ENCODE results near the gene TBC1D10B.
A peak's percentile ranks its signal among the peaks of the same experiment; 100 is the strongest.
"Not testable (repeated sequence)": the region's sequence is repeated elsewhere in the genome, so short reads cannot be mapped to it uniquely, and the experiment has no call there.

Gene TBC1D10B

GRCh38 chr16:30397056-30397455, 26.8 kb upstream of the TBC1D10B start:
- no peak for DNase-seq

DNA sequence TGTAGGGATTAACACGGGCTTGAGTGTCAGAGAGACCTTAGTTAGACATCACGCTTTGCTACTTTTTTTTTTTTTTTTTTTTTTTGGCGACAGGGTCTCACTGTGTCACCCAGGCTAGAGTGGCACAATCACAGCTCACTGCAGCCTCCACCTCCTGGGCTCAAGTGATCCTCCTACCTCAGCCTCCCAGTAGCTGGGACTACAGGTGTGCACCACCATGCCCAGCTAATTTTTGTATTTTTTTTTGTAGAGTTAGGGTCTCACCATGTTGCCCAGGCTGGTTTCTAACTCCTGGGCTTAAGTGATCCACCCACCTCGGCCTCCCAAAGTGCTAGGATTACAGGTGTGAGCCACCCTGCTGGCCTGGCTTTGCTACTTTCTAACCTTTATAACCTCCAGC, 26.3 kb upstream of the TBC1D10B start:
- DNase-seq: not testable (repeated sequence)

- no peak for DNase-seq
Observed at GRCh38 chr16:30395992-30396585, 25.8 kb upstream of the TBC1D10B start.

GRCh38 chr16:30395155-30395991, 25.1 kb upstream of the TBC1D10B start, which contains the start of gene ZNF48:
Gene ZNF48, plus strand, starts transcription at chr16:30395420. Its CDS starts 375 bp downstream, at chr16:30395795.
- DNase-seq: peak in 3 of 4 experiments; percentile 26 to 35 (median 35)

- no peak for DNase-seq
Observed at GRCh38 chr16:30394592-30395154, 24.4 kb upstream of the TBC1D10B start.

- no peak for DNase-seq
Observed at GRCh38 chr16:30383521-30383920, 13.2 kb upstream of the TBC1D10B start.

DNA sequence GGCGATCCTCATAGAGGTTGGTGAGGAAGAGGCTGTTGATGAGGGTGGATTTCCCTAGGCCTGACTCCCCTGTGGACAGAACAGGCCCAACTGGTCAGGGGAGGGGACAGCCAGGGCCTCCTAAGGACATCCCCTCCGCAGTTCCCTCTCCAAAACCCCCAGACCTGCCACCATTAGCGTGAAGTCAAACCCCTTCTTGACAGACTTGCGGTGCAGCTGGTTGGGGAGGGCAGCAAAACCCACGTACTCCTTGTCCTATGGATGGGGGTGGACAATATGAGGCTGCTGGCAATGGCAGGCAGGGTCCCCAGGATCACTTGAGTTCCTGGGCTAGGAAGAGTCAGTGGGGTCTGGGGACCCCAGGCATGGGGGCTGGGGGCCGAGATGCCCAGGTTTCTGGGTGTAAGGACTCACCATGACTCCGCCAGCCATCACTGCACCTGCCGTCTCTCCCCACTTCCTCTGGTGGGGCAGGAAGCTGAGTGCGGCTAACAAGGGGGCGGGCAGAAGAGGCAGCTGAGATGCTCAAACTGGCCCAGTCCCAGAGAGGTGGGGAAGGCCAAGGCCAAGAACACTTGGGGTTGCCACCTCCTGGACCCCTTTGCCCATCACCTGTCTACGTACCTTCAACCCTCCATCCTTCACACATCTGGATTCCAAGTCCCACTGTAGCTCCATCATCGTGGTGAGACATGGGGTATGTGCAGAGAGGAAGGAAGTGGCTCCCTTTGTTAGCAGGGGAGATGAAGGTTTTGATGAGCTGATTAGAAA, 12.0 kb upstream of the TBC1D10B start, which contains the start of gene SEPTIN1:
Gene SEPTIN1, minus strand, starts transcription at position 451 of the 771 bp plus-strand sequence. Its CDS starts 19 bp downstream, at position 432.
- DNase-seq: peak; percentile 21 to 64 (median 46)

DNA sequence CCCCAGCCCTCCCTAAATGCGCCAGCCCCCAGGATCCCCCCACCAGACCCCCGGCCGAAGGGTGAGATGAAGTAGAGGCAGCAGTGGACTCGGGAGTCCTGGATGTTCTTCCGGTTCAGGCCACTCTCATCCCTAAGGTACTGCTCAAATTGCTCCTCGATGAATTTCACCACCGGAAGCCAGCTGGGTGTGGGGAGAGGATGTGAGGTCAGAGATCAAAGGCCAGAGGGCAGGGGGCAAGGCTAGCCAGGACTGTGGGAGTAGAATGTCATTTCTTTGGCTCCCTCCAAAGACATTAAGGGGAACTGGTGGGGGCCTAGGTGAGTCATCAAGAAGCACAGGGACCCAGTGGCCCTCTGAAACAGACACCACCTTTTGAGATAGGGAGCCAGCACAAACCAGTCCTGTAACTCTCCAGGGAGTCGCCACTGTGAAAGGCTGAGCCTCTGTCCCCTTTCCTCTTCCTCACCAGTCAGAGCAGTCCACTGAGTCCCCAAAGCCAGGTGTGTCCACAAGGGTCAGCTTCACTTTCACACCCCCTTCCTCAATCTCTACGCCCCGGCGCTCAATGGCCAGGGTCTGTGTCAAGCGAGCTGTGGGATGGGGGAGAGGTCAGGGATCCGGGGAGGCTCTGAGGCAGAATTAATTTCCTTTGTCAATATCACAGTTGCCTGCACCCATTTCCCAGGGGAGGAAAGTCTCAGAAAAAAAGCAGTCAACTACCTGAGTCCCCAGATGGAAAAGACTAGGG, 11.2 kb upstream of the TBC1D10B start:
- DNase-seq: peak in 1 of 4 experiments; percentile 11

- DNase-seq: no peak
Observed at GRCh38 chr16:30380803-30381208, 10.5 kb upstream of the TBC1D10B start.

GRCh38 chr16:30380072-30380802, 9.9 kb upstream of the TBC1D10B start:
- no peak for DNase-seq

DNA sequence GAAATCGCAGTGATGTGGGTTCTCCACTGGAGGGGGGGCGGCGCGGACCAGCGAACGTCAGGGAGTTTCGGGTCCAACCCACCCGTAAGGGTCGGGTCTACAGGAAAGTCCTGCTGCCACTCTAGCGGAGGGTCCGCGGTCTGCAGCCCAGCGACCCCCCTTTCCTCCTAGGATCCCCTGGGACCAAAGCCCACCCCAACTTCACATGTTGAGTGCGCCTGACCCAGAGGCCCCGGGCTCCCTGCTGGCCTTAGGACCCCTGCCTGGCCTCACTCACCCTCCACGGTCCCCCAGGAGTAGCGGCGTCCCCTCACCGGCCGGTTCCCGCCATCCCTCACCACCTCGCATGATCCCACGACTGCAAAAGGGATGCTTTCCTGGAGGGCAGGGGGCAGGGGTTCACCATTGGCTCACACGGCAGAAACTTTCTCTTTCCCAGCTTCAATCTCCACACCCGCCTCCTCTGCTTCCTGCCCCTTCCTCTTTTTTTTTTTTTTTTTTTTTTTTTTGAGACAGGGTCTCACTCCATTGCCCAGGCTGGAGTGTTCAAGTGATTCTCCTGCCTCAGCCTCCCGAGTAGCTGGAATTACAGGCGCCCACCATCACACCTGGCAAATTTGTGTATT, 9.0 kb upstream of the TBC1D10B start:
- no peak for DNase-seq

- DNase-seq: peak; percentile 97 to 100 (median 100)
Observed at GRCh38 chr16:30378236-30379157, 8.2 kb upstream of the TBC1D10B start.

- DNase-seq: peak; percentile 66 to 82 (median 74)
Observed at GRCh38 chr16:30377812-30378235, 7.5 kb upstream of the TBC1D10B start.

DNA sequence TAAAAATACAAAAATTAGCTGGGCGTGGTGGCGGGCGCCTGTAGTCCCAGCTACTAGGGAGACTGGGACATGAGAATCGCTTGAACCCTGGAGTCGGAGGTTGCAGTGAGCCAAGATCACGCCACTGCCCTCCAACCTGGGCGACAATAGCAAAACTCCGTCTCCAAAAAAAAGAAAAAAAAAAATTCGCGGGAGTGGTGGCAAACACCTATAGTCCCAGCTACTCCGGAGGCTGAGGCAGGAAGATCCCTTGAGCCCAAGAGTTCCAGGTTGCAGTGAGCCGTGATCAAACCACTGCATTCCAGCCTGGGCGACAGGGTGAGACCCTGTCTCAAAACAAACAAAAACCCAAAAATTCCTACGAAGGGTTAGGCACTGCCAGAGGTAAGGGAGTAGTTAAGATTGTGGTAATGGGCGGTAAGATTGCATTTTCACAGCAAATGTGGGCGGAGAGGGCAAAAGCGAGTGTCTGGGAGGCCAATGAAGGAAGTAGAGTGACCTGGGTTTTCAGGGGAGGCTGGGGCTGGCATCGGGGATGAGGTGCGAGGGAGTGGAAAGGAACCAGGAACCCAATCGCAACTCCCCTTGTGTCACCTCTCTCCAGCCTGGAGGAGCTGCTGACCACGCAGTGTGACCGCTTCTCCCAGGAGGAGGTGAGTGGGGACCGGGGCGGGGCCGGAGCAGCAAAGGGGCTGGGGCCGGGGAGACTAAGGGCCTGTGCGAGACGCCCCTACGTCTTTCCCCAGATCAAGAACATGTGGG, 6.9 kb upstream of the TBC1D10B start:
- no peak for DNase-seq

DNA sequence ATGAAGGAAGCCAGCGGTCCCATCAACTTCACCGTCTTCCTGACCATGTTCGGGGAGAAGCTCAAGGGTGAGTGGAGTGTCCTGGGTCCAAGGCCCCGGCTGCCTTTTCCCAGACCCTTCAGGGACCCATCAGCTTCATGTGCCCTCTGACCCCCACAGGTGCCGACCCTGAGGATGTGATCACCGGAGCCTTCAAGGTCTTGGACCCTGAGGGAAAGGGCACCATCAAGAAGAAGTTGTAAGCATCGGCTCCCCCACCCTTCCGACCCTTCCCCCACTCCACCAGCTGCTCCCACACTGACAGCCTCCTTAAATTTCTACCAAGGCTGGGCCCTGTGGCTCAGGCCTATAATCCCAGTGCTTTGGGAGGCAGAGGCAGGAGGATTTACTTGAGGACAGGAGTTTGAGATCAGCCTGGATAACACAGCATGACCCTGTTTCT, 6.2 kb upstream of the TBC1D10B start:
- DNase-seq: no peak

GRCh38 chr16:30375864-30376263, 5.6 kb upstream of the TBC1D10B start:
- no peak for DNase-seq

- no peak for DNase-seq
Observed at GRCh38 chr16:30374538-30374937, 4.2 kb upstream of the TBC1D10B start, which contains the start of gene MYL11. Gene MYL11, plus strand, starts transcription at chr16:30374802. Its CDS starts 56 bp downstream, at chr16:30374858.

- no peak for DNase-seq
Observed at GRCh38 chr16:30372725-30373124, 2.4 kb upstream of the TBC1D10B start.
